Glutamatergic neuron (in vitro differentiated cells): ENCODE results near the gene GPRIN1. TPM values are rescaled to one million over a fixed set of nuclear protein-coding genes. Genes with fewer than 3 reads are reported as not detected.
"Not testable (repeated sequence)": the region's sequence is repeated elsewhere in the genome, so short reads cannot be mapped to it uniquely, and the experiment has no call there.

ENCODE experiments used
- DNase-seq: peaks from one replicate; pipeline ENCODE4 v3.0.0; 2022
- H3K27ac Mint-ChIP-seq: one replicate; pipeline ENCODE4 v1.8.0; 2020; ENCODE audit warnings: mild to moderate bottlenecking, mixed read lengths, inconsistent platforms; ENCODE audit not compliant: unreplicated experiment
- H3K27me3 Mint-ChIP-seq: one replicate; pipeline ENCODE4 v1.8.0; 2020; ENCODE audit warnings: mild to moderate bottlenecking, moderate library complexity, mixed read lengths, inconsistent platforms; ENCODE audit not compliant: unreplicated experiment
- H3K36me3 Mint-ChIP-seq: one replicate; pipeline ENCODE4 v1.8.0; 2020; ENCODE audit warnings: mild to moderate bottlenecking, mixed read lengths, inconsistent platforms; ENCODE audit not compliant: unreplicated experiment
- H3K4me1 Mint-ChIP-seq: one replicate; pipeline ENCODE4 v1.8.0; 2020; ENCODE audit warnings: mild to moderate bottlenecking, low read depth, mixed read lengths, inconsistent platforms; ENCODE audit not compliant: unreplicated experiment
- H3K4me3 Mint-ChIP-seq: one replicate; pipeline ENCODE4 v1.8.0; 2020; ENCODE audit warnings: mild to moderate bottlenecking, mixed read lengths, inconsistent platforms; ENCODE audit not compliant: unreplicated experiment
- H3K9me3 Mint-ChIP-seq: one replicate; pipeline ENCODE4 v1.8.0; 2020; ENCODE audit warnings: mild to moderate bottlenecking, moderate library complexity, mixed read lengths, inconsistent platforms; ENCODE audit not compliant: unreplicated experiment
- CTCF ChIP-seq: fragments of 200-600 bp; sonication (generic); IDR thresholded peaks from one replicate; pipeline ENCODE4 v1.5.0; 2021; ENCODE audit not compliant: partially characterized antibody, unreplicated experiment
- total RNA-seq: library from RNA; stranded (reverse); fragmentation: NEBNext Ultra II Directional; extraction: Animal tissue kit (Norgen Biotek cat#: 25700); gene quantifications from one replicate; pipeline ENCODE4 v1.2.1, GENCODE V29; 2021; ENCODE audit not compliant: unreplicated experiment

GPRIN1 gene
- total RNA-seq, 1 donor from 2014 or later: 72.3 TPM

GRCh38 chr5:176559683-176560082 is 50.3 kb downstream of the GPRIN1 start:
- Mint-ChIP-seq H3K27ac (no peak overlapping the region), H3K27me3 (peaks cover 6% of the 10 kb centered on the region), H3K4me3 (no peak overlapping the region), H3K4me1 (peaks cover 4% of the 10 kb centered on the region), H3K9me3 (peaks cover 4% of the 10 kb centered on the region), H3K36me3 (no peaks in the 10 kb centered on the region)
- DNase-seq: no peak
- no peak for TF ChIP-seq CTCF

- Mint-ChIP-seq H3K9me3 (peaks cover 4% of the 10 kb centered on the region), H3K4me1 (peaks cover 16% of the 10 kb centered on the region), H3K27me3 (peaks cover 9% of the 10 kb centered on the region), H3K36me3 (no peaks in the 10 kb centered on the region), H3K4me3 (no peak overlapping the region), H3K27ac (no peak overlapping the region)
- no peak for TF ChIP-seq CTCF
- no peak for DNase-seq
These were observed 52.1 kb downstream of the GPRIN1 start for GRCh38 chr5:176557846-176558245.

GRCh38 chr5:176553260-176554085 is 56.5 kb downstream of the GPRIN1 start:
- DNase-seq: no peak
- H3K9me3 Mint-ChIP-seq: peaks cover 2% of the 10 kb centered on the region
- H3K27ac Mint-ChIP-seq: peak overlapping the region; percentile 81
- peaks cover 22% of the 10 kb centered on the region for H3K4me1 Mint-ChIP-seq
- H3K4me3 Mint-ChIP-seq: peak overlapping the region; percentile 55
- no peaks in the 10 kb centered on the region for H3K36me3 Mint-ChIP-seq
- TF ChIP-seq CTCF: no peak
- peaks cover 12% of the 10 kb centered on the region for H3K27me3 Mint-ChIP-seq

GRCh38 chr5:176552332-176552869 is 57.6 kb downstream of the GPRIN1 start:
- Mint-ChIP-seq H3K4me1 (peaks cover 22% of the 10 kb centered on the region), H3K4me3 (peak overlapping the region; percentile 26), H3K27ac (peak overlapping the region; percentile 52), H3K9me3 (peaks cover 2% of the 10 kb centered on the region), H3K27me3 (peaks cover 12% of the 10 kb centered on the region), H3K36me3 (no peaks in the 10 kb centered on the region)
- no peak for DNase-seq
- TF ChIP-seq CTCF: no peak

- not testable (repeated sequence) for H3K9me3 Mint-ChIP-seq, H3K36me3 Mint-ChIP-seq, H3K27ac Mint-ChIP-seq, DNase-seq, H3K4me3 Mint-ChIP-seq
- peaks cover 22% of the 10 kb centered on the region for H3K4me1 Mint-ChIP-seq
- H3K27me3 Mint-ChIP-seq: peaks cover 11% of the 10 kb centered on the region
These were observed 59.0 kb downstream of the GPRIN1 start for GRCh38 chr5:176550937-176551336.
